Hepatic stellate cell (primary cell): ENCODE results near the gene FBLN7.
"Not testable (repeated sequence)": the region's sequence is repeated elsewhere in the genome, so short reads cannot be mapped to it uniquely, and the experiment has no call there.

ENCODE experiments used
- DNase-seq: peaks from one replicate; pipeline ENCODE4 v3.0.0; 2011; ENCODE audit warnings: low spot score

The FBLN7 gene, protein sequence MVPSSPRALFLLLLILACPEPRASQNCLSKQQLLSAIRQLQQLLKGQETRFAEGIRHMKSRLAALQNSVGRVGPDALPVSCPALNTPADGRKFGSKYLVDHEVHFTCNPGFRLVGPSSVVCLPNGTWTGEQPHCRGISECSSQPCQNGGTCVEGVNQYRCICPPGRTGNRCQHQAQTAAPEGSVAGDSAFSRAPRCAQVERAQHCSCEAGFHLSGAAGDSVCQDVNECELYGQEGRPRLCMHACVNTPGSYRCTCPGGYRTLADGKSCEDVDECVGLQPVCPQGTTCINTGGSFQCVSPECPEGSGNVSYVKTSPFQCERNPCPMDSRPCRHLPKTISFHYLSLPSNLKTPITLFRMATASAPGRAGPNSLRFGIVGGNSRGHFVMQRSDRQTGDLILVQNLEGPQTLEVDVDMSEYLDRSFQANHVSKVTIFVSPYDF

DNA sequence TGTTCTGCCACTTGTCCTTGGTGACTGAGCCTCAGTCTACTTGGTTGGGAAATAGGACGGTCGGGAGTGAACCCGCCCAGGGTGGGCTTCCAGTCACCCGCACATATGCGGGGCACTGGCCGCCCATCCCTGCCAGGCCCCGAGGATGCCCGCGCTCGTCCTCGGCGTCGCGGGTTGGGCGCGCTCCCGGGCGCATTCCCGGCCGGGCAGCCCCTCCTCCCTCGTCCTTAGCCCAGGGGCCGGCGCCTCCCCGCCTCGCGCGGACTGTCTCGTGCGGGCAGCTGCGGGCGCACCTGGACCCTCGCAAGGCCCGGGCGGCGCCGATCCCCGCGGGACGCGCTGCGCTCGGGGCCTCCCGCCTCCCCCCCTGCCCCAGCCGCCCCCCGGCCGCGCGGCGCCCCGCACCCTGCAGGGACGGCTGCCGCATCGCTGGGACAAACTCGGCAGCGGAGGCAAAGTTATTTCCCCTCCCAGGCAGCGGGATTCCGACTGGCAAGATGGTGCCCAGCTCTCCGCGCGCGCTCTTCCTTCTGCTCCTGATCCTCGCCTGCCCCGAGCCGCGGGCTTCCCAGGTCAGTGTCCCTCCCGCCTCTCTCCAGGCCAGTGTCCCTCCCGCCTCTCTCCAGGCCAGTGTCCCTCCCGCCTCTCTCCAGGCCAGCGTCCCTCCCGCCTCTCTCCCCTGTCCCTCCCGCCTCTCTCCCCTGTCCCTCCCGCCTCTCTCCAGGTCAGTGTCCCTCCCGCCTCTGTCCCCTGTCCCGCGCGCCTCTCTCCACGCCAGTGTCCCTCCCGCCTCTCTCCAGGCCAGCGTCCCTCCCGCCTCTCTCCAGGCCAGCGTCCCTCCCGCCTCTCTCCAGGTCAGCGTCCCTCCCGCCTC, at the start of gene FBLN7:
Gene FBLN7, plus strand, starts transcription at position 227 of the 874 bp plus-strand sequence. Its CDS starts 271 bp downstream, at position 498.
- DNase-seq, result no peak

DNA sequence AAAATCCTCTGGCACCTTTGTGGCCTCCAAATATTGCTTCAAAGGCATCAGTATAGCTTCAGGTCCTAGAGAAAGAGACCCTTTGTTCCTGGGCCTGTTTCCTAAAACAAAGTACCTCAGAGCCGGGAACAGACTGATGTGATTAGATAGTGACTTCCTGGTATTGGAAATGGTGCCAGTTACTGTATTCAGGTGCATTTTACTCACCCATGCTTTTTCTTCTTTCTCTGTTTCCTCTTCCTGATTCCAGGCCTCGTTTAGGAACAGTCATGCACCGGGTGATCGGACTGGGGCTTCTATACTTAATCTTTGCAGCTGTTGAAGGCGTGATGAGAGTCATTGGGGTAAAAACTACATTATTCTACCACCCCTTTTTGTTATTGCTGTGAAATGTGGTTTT, 48.8 kb upstream of the FBLN7 start:
- DNase-seq, result no peak

- peak; percentile 57 for DNase-seq
Measured at GRCh38 chr2:112092286-112093041, 45.7 kb upstream of the FBLN7 start.

- DNase-seq, result no peak
Measured at GRCh38 chr2:112093216-112093615, 45.0 kb upstream of the FBLN7 start.

GRCh38 chr2:112095681-112096080, 42.5 kb upstream of the FBLN7 start:
- DNase-seq, result no peak

- no peak for DNase-seq
Measured at GRCh38 chr2:112096098-112096497, 42.1 kb upstream of the FBLN7 start.

DNA sequence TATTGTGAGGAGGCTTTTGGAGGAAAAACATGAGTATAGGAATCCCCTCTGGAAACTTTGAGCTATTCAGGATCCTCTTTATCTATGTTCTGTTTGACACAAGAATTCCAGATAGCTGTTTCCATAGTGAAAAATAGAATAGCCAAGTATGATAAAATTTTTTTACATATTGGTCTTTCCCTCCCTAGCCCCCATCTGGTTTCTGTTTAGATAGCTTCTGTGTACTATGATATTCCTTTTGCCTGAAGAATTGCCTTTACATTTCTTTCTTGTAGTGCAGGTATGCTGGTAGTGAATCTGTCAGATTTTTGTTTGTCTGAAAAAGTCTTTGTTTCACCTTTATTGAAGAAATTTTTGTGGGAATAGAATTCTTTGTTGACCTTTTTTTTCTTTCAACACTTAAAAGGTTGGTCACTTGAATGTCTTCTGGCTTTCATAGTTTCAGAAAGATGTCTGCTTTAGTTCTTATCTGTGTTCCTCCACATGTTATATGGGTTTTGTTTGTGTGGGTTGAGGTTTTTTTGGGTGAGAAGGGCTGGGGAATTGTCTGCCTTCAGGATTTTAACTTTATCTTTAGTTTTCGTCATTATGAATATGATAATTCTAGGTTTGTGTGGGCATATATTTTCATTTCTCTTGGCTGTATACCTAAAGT, 29.9 kb upstream of the FBLN7 start:
- no peak for DNase-seq

GRCh38 chr2:112109278-112109677, 28.9 kb upstream of the FBLN7 start:
- no peak for DNase-seq

GRCh38 chr2:112110966-112111365, 27.2 kb upstream of the FBLN7 start:
- DNase-seq, result no peak

GRCh38 chr2:112113354-112113753, 24.8 kb upstream of the FBLN7 start:
- not testable (repeated sequence) for DNase-seq

GRCh38 chr2:112118148-112118547, 20.0 kb upstream of the FBLN7 start:
- no peak for DNase-seq

DNA sequence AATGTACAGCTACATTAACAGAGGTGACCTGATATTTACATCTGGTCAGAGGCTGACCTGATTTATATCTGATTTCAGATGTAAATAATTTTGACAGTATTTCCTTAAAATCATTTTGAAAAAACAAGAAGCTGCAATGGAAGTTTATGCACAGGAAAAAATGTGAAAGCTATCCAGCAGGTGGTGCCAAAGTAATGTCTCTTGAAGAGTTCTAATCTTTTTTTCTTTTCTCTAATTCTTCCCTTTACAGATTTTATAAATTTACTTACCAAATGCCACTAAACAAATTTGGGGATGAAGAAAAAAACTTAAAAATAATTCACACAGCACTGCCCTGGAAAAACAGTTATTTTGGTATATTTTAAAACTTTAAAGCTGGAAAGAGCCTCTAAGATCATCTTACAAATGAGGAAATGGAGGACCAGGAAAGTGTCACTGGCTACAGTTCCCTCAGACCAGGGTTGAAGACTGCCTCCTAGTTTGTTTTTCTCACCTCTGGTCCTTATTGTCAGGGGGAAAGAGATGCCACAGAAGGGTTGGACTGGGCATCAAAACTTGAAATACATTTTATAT, 16.4 kb upstream of the FBLN7 start:
- no peak for DNase-seq

- DNase-seq, result no peak
Measured at GRCh38 chr2:112129060-112129459, 9.1 kb upstream of the FBLN7 start.

DNA sequence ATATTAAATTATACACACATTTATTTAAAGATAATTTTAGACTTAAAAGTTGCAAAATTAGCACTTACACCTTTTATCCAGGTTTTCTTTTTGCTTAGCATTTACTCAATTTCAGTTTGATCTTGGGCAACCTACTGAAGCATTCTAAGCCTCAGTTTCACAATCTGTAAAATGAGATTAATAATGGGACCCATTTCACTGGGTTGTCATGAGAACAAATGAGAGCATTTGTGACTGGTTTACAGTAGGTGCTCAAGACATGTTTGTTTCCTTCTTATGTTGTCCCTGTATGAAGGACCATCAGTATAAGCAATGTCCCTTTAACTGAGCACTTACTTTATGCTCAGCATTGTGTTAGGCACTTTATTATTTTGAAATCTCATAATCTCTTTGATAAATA, 4.8 kb upstream of the FBLN7 start:
- no peak for DNase-seq

- no peak for DNase-seq
Measured at GRCh38 chr2:112134120-112134519, 4.1 kb upstream of the FBLN7 start.

- no peak for DNase-seq
Measured at GRCh38 chr2:112136096-112136495, 2.1 kb upstream of the FBLN7 start.

DNA sequence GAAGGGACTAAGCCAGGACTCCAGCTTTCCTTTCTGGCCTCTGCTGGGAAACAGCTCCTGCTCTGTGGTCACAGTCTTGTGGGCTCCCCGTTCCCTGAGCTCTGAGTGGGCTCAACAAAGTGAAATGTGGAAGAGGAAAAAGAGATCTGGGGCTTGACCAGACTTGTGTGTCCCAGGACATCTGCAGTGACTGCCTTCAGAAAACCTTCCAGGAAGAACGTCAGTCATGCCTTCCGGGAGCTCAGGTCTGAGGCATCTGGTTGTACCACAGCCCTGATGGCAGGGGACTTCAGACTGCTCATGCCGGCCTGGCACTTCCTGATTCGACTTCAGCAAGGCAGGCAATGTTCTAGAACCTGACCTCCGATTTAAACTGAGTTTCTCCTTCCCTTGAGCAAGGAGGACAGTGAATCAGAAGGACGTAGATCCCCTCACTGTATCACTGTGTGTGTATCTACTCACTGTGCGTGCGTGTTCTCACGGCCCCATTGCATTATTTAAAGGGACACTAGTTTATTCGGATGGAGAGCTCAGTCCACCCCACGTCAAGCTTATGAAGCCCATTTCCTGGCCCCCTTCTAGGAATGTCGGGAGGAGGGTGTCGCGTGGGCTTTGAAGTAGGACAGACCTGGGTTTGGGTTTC, 548 bp upstream of the FBLN7 start:
- DNase-seq, result no peak

DNA sequence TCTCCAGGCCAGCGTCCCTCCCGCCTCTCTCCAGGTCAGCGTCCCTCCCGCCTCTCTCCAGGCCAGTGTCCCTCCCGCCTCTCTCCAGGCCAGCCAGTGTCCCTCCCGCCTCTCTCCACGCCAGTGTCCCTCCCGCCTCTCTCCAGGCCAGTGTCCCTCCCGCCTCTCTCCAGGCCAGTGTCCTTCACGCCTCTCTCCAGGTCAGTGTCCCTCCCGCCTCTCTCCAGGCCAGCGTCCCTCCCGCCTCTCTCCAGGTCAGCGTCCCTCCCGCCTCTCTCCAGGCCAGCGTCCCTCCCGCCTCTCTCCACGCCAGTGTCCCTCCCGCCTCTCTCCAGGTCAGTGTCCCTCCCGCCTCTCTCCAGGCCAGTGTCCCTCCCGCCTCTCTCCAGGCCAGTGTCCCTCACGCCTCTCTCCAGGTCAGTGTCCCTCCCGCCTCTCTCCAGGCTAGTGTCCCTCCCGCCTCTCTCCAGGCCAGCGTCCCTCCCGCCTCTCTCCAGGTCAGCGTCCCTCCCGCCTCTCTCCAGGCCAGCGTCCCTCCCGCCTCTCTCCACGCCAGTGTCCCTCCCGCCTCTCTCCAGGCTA, 939 bp downstream of the FBLN7 start:
- DNase-seq, result not testable (repeated sequence)

DNA sequence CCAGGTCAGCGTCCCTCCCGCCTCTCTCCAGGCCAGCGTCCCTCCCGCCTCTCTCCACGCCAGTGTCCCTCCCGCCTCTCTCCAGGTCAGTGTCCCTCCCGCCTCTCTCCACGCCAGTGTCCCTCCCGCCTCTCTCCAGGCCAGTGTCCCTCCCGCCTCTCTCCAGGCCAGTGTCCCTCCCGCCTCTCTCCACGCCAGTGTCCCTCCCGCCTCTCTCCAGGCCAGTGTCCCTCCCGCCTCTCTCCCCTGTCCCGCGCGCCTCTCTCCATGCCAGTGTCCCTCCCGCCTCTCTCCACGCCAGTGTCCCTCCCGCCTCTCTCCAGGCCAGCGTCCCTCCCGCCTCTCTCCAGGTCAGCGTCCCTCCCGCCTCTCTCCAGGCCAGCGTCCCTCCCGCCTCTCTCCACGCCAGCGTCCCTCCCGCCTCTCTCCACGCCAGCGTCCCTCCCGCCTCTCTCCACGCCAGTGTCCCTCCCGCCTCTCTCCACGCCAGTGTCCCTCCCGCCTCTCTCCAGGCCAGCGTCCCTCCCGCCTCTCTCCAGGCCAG, 1.5 kb downstream of the FBLN7 start:
- DNase-seq, result not testable (repeated sequence)

- DNase-seq, result no peak
Measured at GRCh38 chr2:112140205-112140802, 2.1 kb downstream of the FBLN7 start.
